Naive B cell (primary cell): ENCODE data around the gene TNIK. TPM values are rescaled to one million over a fixed set of nuclear protein-coding genes. Genes with fewer than 3 reads are reported as not detected.
A peak's percentile ranks its signal among the peaks of the same experiment; 100 is the strongest.
"Not testable (repeated sequence)": the region's sequence is repeated elsewhere in the genome, so short reads cannot be mapped to it uniquely, and the experiment has no call there.

ENCODE experiments used
- ATAC-seq, 2 donors: fragments of 150-1000 bp; cut with Tn5 transposase; 2 replicates each; pipeline ENCODE4 v1.10.0; 2021; ENCODE audit warnings: low read depth in 2 of 2, mild to moderate bottlenecking in 2 of 2, moderate library complexity in 2 of 2
- DNase-seq: peaks from one replicate; pipeline ENCODE4 v3.0.0; 2022
- H3K27ac Mint-ChIP-seq, 6 donors: one replicate each; pipeline ENCODE4 v1.8.0; 2020 to 2022; ENCODE audit warnings: mild to moderate bottlenecking in 6 of 6, mixed read lengths in 6 of 6, moderate library complexity in 5 of 6, inconsistent platforms in 2 of 6
- H3K27me3 Mint-ChIP-seq, 3 donors: one replicate each; pipeline ENCODE4 v1.8.0; 2021 to 2022; ENCODE audit warnings: mixed read lengths in 3 of 3, mild to moderate bottlenecking in 1 of 3
- H3K36me3 Mint-ChIP-seq, 2 donors: one replicate each; pipeline ENCODE4 v1.8.0; 2020 to 2022; ENCODE audit warnings: mixed read lengths in 2 of 2, inconsistent platforms in 1 of 2, mild to moderate bottlenecking in 1 of 2
- H3K4me1 Mint-ChIP-seq, 3 donors: one replicate each; pipeline ENCODE4 v1.8.0; 2020 to 2022; ENCODE audit warnings: mixed read lengths in 3 of 3, inconsistent platforms in 1 of 3, mild to moderate bottlenecking in 1 of 3, moderate library complexity in 1 of 3
- H3K4me3 Mint-ChIP-seq, 8 donors: one replicate each; pipeline ENCODE4 v1.8.0; 2020 to 2022; ENCODE audit warnings: mild to moderate bottlenecking in 8 of 8, mixed read lengths in 8 of 8, moderate library complexity in 8 of 8, inconsistent platforms in 2 of 8
- H3K9me3 Mint-ChIP-seq, 7 donors: one replicate each; pipeline ENCODE4 v1.8.0; 2020 to 2022; ENCODE audit warnings: mixed read lengths in 7 of 7, mild to moderate bottlenecking in 5 of 7, inconsistent platforms in 2 of 7, moderate library complexity in 1 of 7
- polyA plus RNA-seq, 6 donors: library from polyadenylated mRNA; unstranded; fragments of 300-500 nt; fragmentation: Illumina TruSeq; gene quantifications; one replicate each; pipeline ENCODE4 v1.2.3, GENCODE V29; 2021; ENCODE audit warnings: low read depth in 6 of 6

TNIK gene
- polyA plus RNA-seq, 6 donors from 2014 or later, result 0.58 to 1.8 (median 1.1) TPM; not detected in 1

GRCh38 chr3:171391432-171391831, 68.8 kb downstream of the TNIK start:
- ATAC-seq (no peak), DNase-seq (no peak)
- Mint-ChIP-seq H3K36me3 (no peaks in the 10 kb centered on the region), H3K27me3 (no peaks in the 10 kb centered on the region), H3K4me1 (peaks cover 0 to 5% (median 0%) of the 10 kb centered on the region in 3 donors), H3K9me3 (peaks cover 4 to 19% (median 8%) of the 10 kb centered on the region in 7 donors), H3K27ac (no peak overlapping the region), H3K4me3 (no peak overlapping the region)

DNA sequence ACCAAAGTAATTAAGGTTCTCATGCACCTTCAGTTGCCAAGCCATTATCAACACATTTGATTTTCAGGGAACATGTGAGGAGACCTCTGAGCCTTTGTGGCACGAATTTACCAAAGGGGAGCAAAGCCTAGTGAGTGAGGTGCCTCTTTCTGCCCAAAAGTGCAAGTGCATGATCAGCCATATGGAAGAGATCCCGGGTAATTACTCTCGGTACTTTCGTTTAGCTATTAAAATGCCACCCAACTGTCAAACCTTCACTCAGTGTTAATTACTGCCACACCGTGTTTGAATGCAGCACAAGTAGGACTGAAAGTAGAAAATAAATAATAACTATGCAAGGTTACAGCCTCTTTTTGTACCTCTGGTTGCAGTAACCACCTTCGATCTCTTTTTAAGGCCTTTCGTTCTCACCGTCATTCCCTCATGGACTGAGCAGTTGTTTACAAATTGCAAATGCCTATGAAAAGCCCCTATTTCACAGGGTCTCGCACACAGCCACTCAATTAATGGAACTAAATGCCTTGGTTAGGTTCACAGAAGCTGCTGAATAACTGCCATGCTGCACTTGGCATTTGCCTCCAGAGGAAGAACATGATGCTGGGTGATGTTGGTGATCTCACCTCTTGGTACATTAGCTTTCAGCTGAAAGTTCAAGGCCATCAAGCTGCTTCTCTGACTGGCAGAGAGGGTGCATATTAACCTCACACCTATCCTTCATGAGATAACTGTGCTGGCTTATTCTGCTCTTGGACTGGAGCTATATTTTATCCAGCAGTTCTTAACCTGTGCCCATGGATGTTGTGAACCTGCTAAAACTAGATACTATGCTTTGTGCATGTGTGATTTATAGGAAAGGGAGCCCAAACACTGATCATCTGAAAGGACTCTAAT, 69.9 kb downstream of the TNIK start:
- Mint-ChIP-seq H3K4me3 (no peak overlapping the region), H3K27me3 (peaks cover 0 to 2% (median 0%) of the 10 kb centered on the region in 3 donors)

DNA sequence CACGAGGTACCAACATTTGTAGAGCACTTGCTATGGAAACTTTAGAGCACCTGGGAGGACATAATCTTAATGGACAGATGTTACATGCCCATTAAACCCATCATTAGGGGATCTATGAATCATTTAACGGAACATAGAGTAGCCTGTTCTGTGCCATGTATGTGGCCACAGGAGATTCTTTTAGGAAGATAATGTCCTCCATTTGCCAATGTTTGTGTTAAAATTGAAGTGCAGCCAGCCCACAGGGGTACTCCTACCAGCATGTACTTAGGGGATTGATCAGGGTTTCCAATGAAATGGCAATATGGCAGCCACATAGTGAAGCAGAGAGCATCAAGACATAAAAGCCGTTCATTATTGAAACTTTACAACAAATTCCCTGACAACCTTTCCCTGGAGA, 70.7 kb downstream of the TNIK start:
- no peak overlapping the region for H3K4me3 Mint-ChIP-seq
- peaks cover 4 to 19% (median 8%) of the 10 kb centered on the region in 7 donors for H3K9me3 Mint-ChIP-seq
- H3K27me3 Mint-ChIP-seq, result peaks cover 0 to 4% (median 0%) of the 10 kb centered on the region in 3 donors
- no peak overlapping the region for H3K27ac Mint-ChIP-seq
- no peaks in the 10 kb centered on the region for H3K36me3 Mint-ChIP-seq
- peaks cover 0 to 5% (median 0%) of the 10 kb centered on the region in 3 donors for H3K4me1 Mint-ChIP-seq
- no peak for DNase-seq
- ATAC-seq, result no peak

More for the DNA sequence above, 69.9 kb downstream of the TNIK start:
- peaks cover 0 to 5% (median 0%) of the 10 kb centered on the region in 3 donors for H3K4me1 Mint-ChIP-seq
- no peak for ATAC-seq
- no peaks in the 10 kb centered on the region for H3K36me3 Mint-ChIP-seq
- H3K27ac Mint-ChIP-seq, result no peak overlapping the region
- H3K9me3 Mint-ChIP-seq, result peaks cover 4 to 19% (median 8%) of the 10 kb centered on the region in 7 donors
- no peak for DNase-seq

DNA sequence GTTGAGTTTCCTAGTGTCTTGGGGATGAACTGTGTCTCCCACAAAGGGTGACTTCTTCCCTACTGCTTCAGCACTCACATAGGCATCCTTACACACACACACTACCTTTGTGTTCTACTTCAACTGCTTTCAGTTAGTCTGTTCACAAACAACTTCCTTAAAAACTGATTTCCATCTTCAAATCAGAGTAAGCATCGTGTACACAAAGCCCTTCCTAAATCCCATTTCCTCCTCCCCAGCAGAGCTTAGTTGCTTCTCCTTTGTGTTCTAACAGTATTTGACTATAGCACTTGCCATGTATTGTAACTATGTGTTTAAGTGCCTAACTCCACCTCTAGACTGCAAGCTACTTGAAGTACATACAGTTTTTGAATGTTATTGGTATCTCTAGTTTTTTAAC, 71.7 kb downstream of the TNIK start:
- H3K27me3 Mint-ChIP-seq, result peaks cover 0 to 8% (median 0%) of the 10 kb centered on the region in 3 donors
- no peak for DNase-seq
- H3K4me1 Mint-ChIP-seq, result peaks cover 0 to 5% (median 0%) of the 10 kb centered on the region in 3 donors
- no peak overlapping the region for H3K4me3 Mint-ChIP-seq
- no peak for ATAC-seq
- H3K27ac Mint-ChIP-seq, result no peak overlapping the region
- H3K36me3 Mint-ChIP-seq, result no peaks in the 10 kb centered on the region
- H3K9me3 Mint-ChIP-seq, result peaks cover 4 to 19% (median 8%) of the 10 kb centered on the region in 7 donors

GRCh38 chr3:171387062-171387461, 73.1 kb downstream of the TNIK start:
- Mint-ChIP-seq H3K27ac (no peak overlapping the region), H3K36me3 (no peaks in the 10 kb centered on the region), H3K4me3 (no peak overlapping the region), H3K27me3 (peaks cover 0 to 8% (median 0%) of the 10 kb centered on the region in 3 donors), H3K4me1 (peaks cover 0 to 5% (median 0%) of the 10 kb centered on the region in 3 donors), H3K9me3 (peaks cover 4 to 17% (median 8%) of the 10 kb centered on the region in 7 donors)
- no peak for ATAC-seq
- DNase-seq, result no peak

- Mint-ChIP-seq H3K9me3 (peaks cover 0 to 4% (median 0%) of the 10 kb centered on the region in 7 donors), H3K27ac (peak overlapping the region in 1 of 6 donors; percentile 26), H3K4me3 (no peak overlapping the region), H3K36me3 (no peaks in the 10 kb centered on the region), H3K4me1 (peaks cover 0 to 5% (median 0%) of the 10 kb centered on the region in 3 donors), H3K27me3 (peaks cover 0 to 8% (median 0%) of the 10 kb centered on the region in 3 donors)
- ATAC-seq, result no peak
- no peak for DNase-seq
Measured at GRCh38 chr3:171385086-171385485, 75.1 kb downstream of the TNIK start.

DNA sequence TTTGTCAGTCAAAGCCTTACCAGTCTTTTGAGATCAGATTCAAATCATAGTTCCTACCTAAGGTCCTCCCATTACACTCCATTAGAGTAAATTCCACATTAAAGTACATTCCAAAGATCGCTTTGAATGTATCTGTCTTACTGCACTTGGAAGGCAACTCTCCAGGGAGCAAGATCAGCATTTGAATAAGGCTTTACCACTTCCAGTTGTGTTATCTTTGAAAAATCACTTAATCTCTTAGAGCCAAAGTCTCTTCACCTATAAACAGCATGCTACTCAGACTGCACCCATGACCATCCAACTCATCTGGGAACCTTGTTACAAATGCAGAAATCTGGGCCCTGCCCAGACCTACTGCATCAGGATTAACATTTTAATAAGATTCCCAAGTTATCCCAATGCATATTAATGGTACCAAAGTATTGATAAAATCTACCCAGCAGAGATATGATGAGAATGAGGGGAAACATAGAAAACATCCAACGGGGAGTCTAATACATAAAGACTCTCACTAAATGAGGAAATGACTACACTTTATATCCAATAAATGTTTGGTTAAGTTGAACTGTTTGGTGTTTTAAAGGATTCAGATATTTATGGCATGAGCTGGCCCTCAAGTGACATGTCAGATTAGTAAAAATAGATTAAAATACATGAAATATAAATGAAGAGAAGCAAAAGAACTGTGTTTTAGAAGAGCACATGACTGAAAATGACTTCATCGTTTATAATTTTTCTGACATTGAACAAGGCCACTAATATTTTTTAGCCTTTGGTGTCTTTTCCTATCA, 75.9 kb downstream of the TNIK start:
- H3K4me3 Mint-ChIP-seq, result no peak overlapping the region
- ATAC-seq (no peak), DNase-seq (no peak)
- peak overlapping the region in 1 of 6 donors; percentile 18 for H3K27ac Mint-ChIP-seq
- peaks cover 0 to 5% (median 0%) of the 10 kb centered on the region in 3 donors for H3K4me1 Mint-ChIP-seq
- H3K27me3 Mint-ChIP-seq, result peaks cover 0 to 8% (median 0%) of the 10 kb centered on the region in 3 donors
- H3K36me3 Mint-ChIP-seq, result no peaks in the 10 kb centered on the region
- H3K9me3 Mint-ChIP-seq, result peaks cover 0 to under 1% (median 0%) of the 10 kb centered on the region in 7 donors

DNA sequence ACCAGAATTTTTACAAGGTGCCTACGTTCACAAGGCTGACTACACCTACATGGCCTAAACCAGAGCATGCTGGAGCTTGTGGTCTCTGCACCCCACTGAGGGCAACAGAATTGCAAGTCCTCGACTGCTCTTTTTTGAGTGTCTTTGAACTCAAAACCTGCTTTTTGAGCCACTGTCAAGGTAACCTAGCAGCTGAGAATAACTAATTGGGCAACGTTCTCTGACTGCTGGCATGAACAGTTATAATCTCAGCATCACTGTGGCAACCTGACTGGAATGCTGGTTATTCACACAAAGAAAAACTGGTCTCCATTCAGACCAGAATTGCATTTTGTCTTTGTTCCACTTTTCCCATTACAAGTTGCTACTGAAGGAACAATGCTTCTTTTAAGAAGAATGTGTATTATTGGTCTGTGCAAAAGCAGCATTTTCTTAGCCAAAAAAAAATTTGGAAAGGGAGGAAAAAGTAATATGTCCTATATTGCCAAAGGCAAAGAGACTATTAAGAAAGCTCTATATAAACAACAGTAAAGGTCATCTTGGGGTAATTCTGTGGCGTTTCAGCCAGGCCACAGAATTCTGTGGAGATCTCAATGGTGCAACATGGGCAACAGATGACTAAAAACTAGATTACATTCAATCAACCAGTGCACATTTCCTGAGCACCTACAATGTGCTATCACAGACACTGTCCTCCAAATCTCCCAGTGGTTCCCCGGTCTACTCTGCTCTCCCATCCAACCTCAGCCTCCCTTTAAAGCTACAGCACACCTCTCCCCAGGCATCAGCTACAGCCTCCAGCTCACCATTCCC, 76.8 kb downstream of the TNIK start:
- peak overlapping the region in 1 of 6 donors; percentile 18 for H3K27ac Mint-ChIP-seq
- no peak for ATAC-seq
- no peak for DNase-seq
- peaks cover 0 to 8% (median 0%) of the 10 kb centered on the region in 3 donors for H3K27me3 Mint-ChIP-seq
- no peaks in the 10 kb centered on the region for H3K36me3 Mint-ChIP-seq
- H3K4me1 Mint-ChIP-seq, result peaks cover 0 to under 1% (median 0%) of the 10 kb centered on the region in 3 donors
- no peaks in the 10 kb centered on the region for H3K9me3 Mint-ChIP-seq
- H3K4me3 Mint-ChIP-seq, result no peak overlapping the region

GRCh38 chr3:171382347-171382746, 77.9 kb downstream of the TNIK start:
- not testable (repeated sequence) for H3K36me3 Mint-ChIP-seq, H3K4me3 Mint-ChIP-seq, ATAC-seq, H3K27me3 Mint-ChIP-seq, H3K27ac Mint-ChIP-seq, H3K4me1 Mint-ChIP-seq, H3K9me3 Mint-ChIP-seq, DNase-seq

DNA sequence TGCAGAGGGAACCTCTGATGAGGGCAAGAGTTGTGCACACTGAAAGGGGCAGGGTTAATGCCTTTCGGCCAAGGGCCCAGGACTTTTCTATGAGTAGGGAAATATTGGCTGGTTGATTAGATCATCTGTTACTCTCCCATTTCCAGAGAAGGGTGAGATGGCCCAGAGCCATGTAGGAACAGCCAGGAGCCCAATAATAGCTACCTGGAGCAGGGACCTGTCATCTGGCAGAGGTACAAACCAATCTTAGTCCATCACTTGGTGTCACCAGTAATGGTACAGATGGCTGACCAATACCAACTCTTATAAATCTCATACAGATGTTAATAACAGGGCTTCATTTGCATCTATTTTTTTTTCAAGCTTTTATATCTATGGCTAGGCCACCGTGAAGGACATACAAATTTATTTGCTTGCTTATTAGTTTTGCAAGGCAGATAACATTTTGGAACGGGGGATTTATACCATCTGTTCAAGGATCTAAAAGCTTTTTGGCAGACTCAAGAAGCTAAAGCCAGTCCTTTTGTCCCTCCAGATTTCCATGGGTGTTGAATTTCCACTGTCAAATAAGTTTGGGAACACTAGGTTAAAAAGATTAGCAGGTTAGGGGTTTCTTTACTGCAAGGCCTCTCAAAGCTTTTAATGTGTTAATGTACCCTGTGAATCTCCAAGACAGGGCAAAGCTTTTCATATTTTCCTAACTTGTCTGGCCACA, 79.3 kb downstream of the TNIK start:
- no peak overlapping the region for H3K27ac Mint-ChIP-seq
- no peaks in the 10 kb centered on the region for H3K9me3 Mint-ChIP-seq
- no peak overlapping the region for H3K4me3 Mint-ChIP-seq
- no peaks in the 10 kb centered on the region for H3K4me1 Mint-ChIP-seq
- H3K27me3 Mint-ChIP-seq, result peaks cover 0 to 8% (median 0%) of the 10 kb centered on the region in 3 donors
- ATAC-seq (no peak), DNase-seq (no peak)
- no peaks in the 10 kb centered on the region for H3K36me3 Mint-ChIP-seq

GRCh38 chr3:171379961-171380483, 80.2 kb downstream of the TNIK start:
- Mint-ChIP-seq H3K27ac (no peak overlapping the region), H3K27me3 (peaks cover 0 to 5% (median 0%) of the 10 kb centered on the region in 3 donors), H3K4me1 (no peaks in the 10 kb centered on the region), H3K4me3 (no peak overlapping the region), H3K9me3 (no peaks in the 10 kb centered on the region), H3K36me3 (no peaks in the 10 kb centered on the region)
- DNase-seq, result no peak
- no peak for ATAC-seq

GRCh38 chr3:171379281-171379680, 80.9 kb downstream of the TNIK start:
- Mint-ChIP-seq H3K9me3 (no peaks in the 10 kb centered on the region), H3K27me3 (peaks cover 0 to 5% (median 0%) of the 10 kb centered on the region in 3 donors), H3K36me3 (no peaks in the 10 kb centered on the region), H3K4me3 (no peak overlapping the region), H3K4me1 (no peaks in the 10 kb centered on the region), H3K27ac (no peak overlapping the region)
- ATAC-seq (no peak), DNase-seq (no peak)
